H1 (cell line): Measurements from ENCODE around the gene SUGP1. TPM values are rescaled to one million over a fixed set of nuclear protein-coding genes. Genes with fewer than 3 reads are reported as not detected.
A peak's percentile ranks its signal among the peaks of the same experiment; 100 is the strongest.

Experiments used
- CTCF ChIA-PET: fragments of 300-600 bp; sonication (Branson Sonifier 250); formaldehyde crosslinking; loops from one replicate; lab custom pipeline; 2021; ENCODE audit not compliant: partially characterized antibody; lab: Charles Lee
- POLR2A ChIA-PET: fragments of 300-600 bp; sonication (Branson Sonifier 250); formaldehyde crosslinking; loops from one replicate; lab custom pipeline; 2021; ENCODE audit warnings: inconsistent platforms; ENCODE audit not compliant: partially characterized antibody; lab: Charles Lee
- DNase-seq, 2 experiments: peaks; one replicate each; pipeline versions ENCODE4 v3.0.0 to v3.0.0-alpha.2; 2010 to 2022; ENCODE audit warnings: low spot score in 2 of 2, low read depth in 1 of 2, mixed read lengths in 1 of 2
- FAIRE-seq: peaks from 2 replicates; lab custom pipeline; 2011; peaks lifted over from hg19 to GRCh38; lab: Jason Lieb, UNC
- H2AFZ ChIP-seq: 2 replicates; pipeline ENCODE4 v1.8.1; 2012; ENCODE audit warnings: low read length, inconsistent platforms
- H2AK5ac ChIP-seq: 2 replicates; pipeline ENCODE4 v1.6.1; 2013; ENCODE audit warnings: low read depth, low read length
- H2BK120ac ChIP-seq: replicated peaks from 2 replicates; pipeline ENCODE3; 2013; ENCODE audit warnings: low read depth, low read length, inconsistent platforms
- H2BK12ac ChIP-seq: 2 replicates; pipeline ENCODE4 v1.6.1; 2013; ENCODE audit warnings: low read depth, low read length
- H2BK15ac ChIP-seq: 2 replicates; pipeline ENCODE4 v1.6.1; 2013; ENCODE audit warnings: low read length
- H2BK20ac ChIP-seq: 2 replicates; pipeline ENCODE4 v1.6.1; 2013; ENCODE audit warnings: low read length
- H2BK5ac ChIP-seq: 2 replicates; pipeline ENCODE4 v1.6.1; 2013; ENCODE audit warnings: low read depth, low read length
- H3K14ac ChIP-seq: 2 replicates; pipeline ENCODE4 v1.6.1; 2013; ENCODE audit warnings: inconsistent platforms; ENCODE audit not compliant: insufficient read length
- H3K18ac ChIP-seq: 2 replicates; pipeline ENCODE4 v1.6.1; 2013; ENCODE audit warnings: low read length; ENCODE audit errors: extremely low read depth
- H3K23ac ChIP-seq: 2 replicates; pipeline ENCODE4 v1.6.1; 2013; ENCODE audit warnings: inconsistent platforms; ENCODE audit not compliant: insufficient read length
- H3K23me2 ChIP-seq: 2 replicates; pipeline ENCODE4 v1.6.1; 2013; ENCODE audit warnings: low read depth, low read length
- H3K27ac ChIP-seq: 2 replicates; pipeline ENCODE4 v1.6.1; 2011; ENCODE audit warnings: low read depth, low read length, inconsistent platforms
- H3K27me3 ChIP-seq, 4 experiments: replicated peaks in 1 of 4; 1 replicate in 1 of 4; 2 replicates in 3 of 4; pipeline versions ENCODE4 v1.6.1 to v1.8.1; 2011 to 2013; ENCODE audit warnings: low read length in 3 of 4, mild to moderate bottlenecking in 3 of 4, inconsistent platforms in 2 of 4, mixed read lengths in 2 of 4, moderate library complexity in 1 of 4; ENCODE audit not compliant: control insufficient read depth in 3 of 4, insufficient read depth in 3 of 4; ENCODE audit errors: extremely low read depth in 1 of 4
- H3K36me3 ChIP-seq, 4 experiments: 2 replicates each; pipeline versions ENCODE4 v1.6.1 to v1.8.1; 2011 to 2013; ENCODE audit warnings: mild to moderate bottlenecking in 4 of 4, low read length in 3 of 4, moderate library complexity in 2 of 4, control low read depth in 1 of 4, inconsistent platforms in 1 of 4; ENCODE audit not compliant: insufficient read depth in 4 of 4, control insufficient read depth in 2 of 4
- H3K4ac ChIP-seq: replicated peaks from 2 replicates; pipeline ENCODE3; 2013; ENCODE audit warnings: low read length, low read depth, mixed read lengths, inconsistent platforms; ENCODE audit not compliant: insufficient read length
- H3K4me1 ChIP-seq, 4 experiments: replicated peaks in 1 of 4; 1 replicate in 1 of 4; 2 replicates in 3 of 4; pipeline versions ENCODE4 v1.6.1 to v1.8.1; 2011 to 2013; ENCODE audit warnings: low read length in 3 of 4, inconsistent platforms in 2 of 4, mixed read lengths in 1 of 4; ENCODE audit not compliant: insufficient read depth in 4 of 4, control insufficient read depth in 3 of 4
- H3K4me2 ChIP-seq, 2 experiments: 2 replicates each; pipeline versions ENCODE4 v1.6.1 to v1.8.1; 2011 to 2013; ENCODE audit warnings: low read depth in 2 of 2, low read length in 2 of 2, control low read depth in 1 of 2, inconsistent platforms in 1 of 2, mild to moderate bottlenecking in 1 of 2; ENCODE audit not compliant: insufficient read depth in 1 of 2
- H3K4me3 ChIP-seq, 4 experiments: fragments of 200-600, 300-600 bp in 1 of 4; sonication (generic), shearing (Covaris generic), sonication (Bioruptor Twin) in 1 of 4; 2 replicates each; pipeline versions ENCODE4 v1.5.1 to v1.8.1; 2011 to 2016; ENCODE audit warnings: low read length in 4 of 4, low read depth in 3 of 4, control low read depth in 2 of 4, inconsistent platforms in 2 of 4, mild to moderate bottlenecking in 2 of 4, mixed read lengths in 1 of 4, moderate library complexity in 1 of 4; ENCODE audit not compliant: insufficient read depth in 2 of 4; ENCODE audit errors: extremely low read depth in 1 of 4
- H3K56ac ChIP-seq: replicated peaks from 2 replicates; pipeline ENCODE3; 2013; ENCODE audit warnings: low read depth, mild to moderate bottlenecking, mixed read lengths, low read length, inconsistent platforms; ENCODE audit not compliant: insufficient read length
- H3K79me1 ChIP-seq: 2 replicates; pipeline ENCODE4 v1.6.1; 2013; ENCODE audit warnings: low read depth, low read length, control low read depth
- H3K79me2 ChIP-seq, 2 experiments: 2 replicates each; pipeline versions ENCODE4 v1.6.1 to v1.8.1; 2012 to 2013; ENCODE audit warnings: low read length in 2 of 2, mild to moderate bottlenecking in 2 of 2, inconsistent platforms in 1 of 2; ENCODE audit not compliant: insufficient read depth in 2 of 2, control insufficient read depth in 1 of 2
- H3K9ac ChIP-seq, 4 experiments: replicated peaks in 1 of 4; 1 replicate in 1 of 4; 2 replicates in 3 of 4; pipeline versions ENCODE4 v1.6.1 to v1.8.1; 2011 to 2013; ENCODE audit warnings: low read depth in 3 of 4, low read length in 3 of 4, control low read depth in 2 of 4, mild to moderate bottlenecking in 2 of 4, moderate library complexity in 2 of 4, inconsistent platforms in 1 of 4; ENCODE audit errors: extremely low read depth in 1 of 4
- H3K9me3 ChIP-seq, 2 experiments: 2 replicates each; pipeline versions ENCODE4 v1.6.1 to v1.8.1; 2012 to 2013; ENCODE audit warnings: mild to moderate bottlenecking in 2 of 2, moderate library complexity in 2 of 2, control low read depth in 1 of 2, inconsistent platforms in 1 of 2, low read depth in 1 of 2, low read length in 1 of 2, mixed read lengths in 1 of 2; ENCODE audit not compliant: insufficient read depth in 2 of 2
- H4K20me1 ChIP-seq, 2 experiments: replicated peaks in 1 of 2; 2 replicates each; pipeline versions ENCODE3 to v1.8.1; 2011 to 2013; ENCODE audit warnings: inconsistent platforms in 2 of 2, low read length in 2 of 2, mild to moderate bottlenecking in 1 of 2; ENCODE audit not compliant: insufficient read depth in 2 of 2, control insufficient read depth in 1 of 2
- H4K5ac ChIP-seq: 2 replicates; pipeline ENCODE4 v1.6.1; 2013; ENCODE audit warnings: low read length, low read depth, mixed read lengths, inconsistent platforms; ENCODE audit not compliant: insufficient read length
- H4K8ac ChIP-seq: 2 replicates; pipeline ENCODE4 v1.8.0; 2013; ENCODE audit warnings: mild to moderate bottlenecking, moderate library complexity, low read length, inconsistent platforms; ENCODE audit not compliant: insufficient read depth; ENCODE audit errors: extremely low read depth
- H4K91ac ChIP-seq: replicated peaks from 2 replicates; pipeline ENCODE3; 2013; ENCODE audit warnings: low read length, mixed read lengths, inconsistent platforms; ENCODE audit not compliant: insufficient read length
- CHD1 ChIP-seq: IDR thresholded peaks from 2 replicates; pipeline ENCODE4 v1.6.1; 2012; ENCODE audit warnings: low read depth, low read length, improper control_type of control experiment
- WGBS, 2 experiments: shearing (Covaris generic) in 1 of 2; methylation state at CpG; one replicate each; pipeline versions ENCODE4 v1.1.6 to v1.1.7; 2013 to 2015; ENCODE audit warnings: low lambda C conversion rate in 2 of 2, mixed read lengths in 2 of 2, inconsistent platforms in 1 of 2, low coverage in 1 of 2, missing lambda C conversion rate in 1 of 2; ENCODE audit not compliant: insufficient replicate concordance in 2 of 2, insufficient coverage in 1 of 2, insufficient read length in 1 of 2; ENCODE audit errors: extremely low coverage in 1 of 2, missing lambda C conversion rate in 1 of 2; 5-methylcytosine and 5-hydroxymethylcytosine counted together
- polyA plus RNA-seq, 7 experiments: library from polyadenylated mRNA; depleted of rRNA in 3 of 7; stranded (reverse) in 5 of 7; unstranded in 2 of 7; fragments of >200 nt in 5 of 7; fragments of 200-250 nt in 2 of 7; gene quantifications; 1 replicate in 5 of 7; 2 replicates in 1 of 7; 4 replicates in 1 of 7; pipeline versions ENCODE4 v1.2.1 to v1.2.3, GENCODE V29; 2011 to 2013; ENCODE audit warnings: missing spikeins in 2 of 7, mixed read lengths in 2 of 7
- total RNA-seq: library from RNA; stranded (reverse); fragmentation: NEBNext Ultra II Directional; extraction: Animal tissue kit (Norgen Biotek cat#: 25700); gene quantifications from 2 replicates; pipeline ENCODE4 v1.2.1, GENCODE V29; 2021

Gene SUGP1
- total and polyA plus RNA-seq, 2 of the 8 experiments (the other 6 are each of a cell fraction or from before 2014, with no cell fraction given): 38.5 to 65.2 TPM

DNA sequence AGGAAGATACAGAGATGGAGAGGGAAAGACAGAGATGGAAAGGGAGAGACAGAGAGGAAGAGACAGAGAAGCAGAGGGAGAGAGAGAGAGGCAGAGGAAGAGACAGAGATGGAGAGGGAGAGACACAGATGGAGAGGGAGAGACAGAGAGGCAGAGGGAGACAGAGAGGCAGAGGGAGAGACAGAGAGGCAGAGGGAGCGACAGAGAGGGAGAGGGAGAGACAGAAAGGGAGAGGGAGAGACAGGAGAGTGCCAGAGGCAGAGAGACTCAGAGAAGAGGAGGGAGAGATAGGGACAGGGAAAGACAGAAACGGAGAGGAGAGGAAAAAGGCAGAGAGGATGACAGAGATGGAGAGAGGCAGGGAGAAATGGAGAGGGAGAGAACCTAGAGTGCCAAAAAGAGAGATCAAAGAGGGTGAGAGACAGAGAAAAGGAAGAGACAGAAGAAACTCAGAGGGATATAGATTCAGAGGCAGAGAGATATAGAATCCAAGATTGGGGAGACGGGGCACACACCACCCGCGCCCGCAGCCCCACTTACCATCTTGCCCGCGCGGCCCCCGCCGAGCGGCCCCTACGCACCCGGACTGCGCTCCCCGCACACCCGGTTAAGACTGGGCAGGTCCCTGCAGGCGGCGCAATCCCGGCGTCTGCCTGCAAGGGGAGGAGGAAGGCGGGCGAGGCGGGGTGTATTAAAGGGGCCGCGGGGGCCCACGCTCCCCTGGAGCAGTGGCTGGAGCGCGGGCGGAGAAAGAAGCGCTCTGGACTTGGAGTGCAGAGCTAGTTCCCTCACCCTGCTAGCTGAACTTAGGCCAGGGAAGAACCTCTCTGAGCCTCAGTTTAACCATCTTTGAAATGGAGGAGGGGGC lies 57.9 kb downstream of the SUGP1 start:
- no peak overlapping the region for H3K4ac ChIP-seq
- no peaks in the 10 kb centered on the region for H4K20me1 ChIP-seq
- peak overlapping the region; percentile 34 to 88 (median 50) for H3K4me3 ChIP-seq
- H4K8ac ChIP-seq: no peak overlapping the region
- no peak overlapping the region for H3K14ac ChIP-seq
- DNase-seq (peak in 1 of 2 experiments; percentile 74), FAIRE-seq (no peak)
- H3K23ac ChIP-seq: no peak overlapping the region
- H3K27me3 ChIP-seq: peaks cover 3 to 23% (median 15%) of the 10 kb centered on the region in 4 experiments
- no peak overlapping the region for H4K91ac ChIP-seq
- CTCF ChIA-PET: interaction anchor here (0.6 to 1.2 kb wide), 3 partner anchors 9 to 80 kb away, joined by 3 read pairs; no protein-coding TSS in a partner anchor
- peak overlapping the region; percentile 99 to 100 for H3K4me2 ChIP-seq
- H3K79me2 ChIP-seq: no peaks in the 10 kb centered on the region
- peaks cover 0 to 10% (median 0%) of the 10 kb centered on the region in 4 experiments; a peak in 1 of 8 replicates for H3K36me3 ChIP-seq
- POLR2A ChIA-PET: interaction anchor here (0.8 to 1.6 kb wide), 2 partner anchors 13 to 70 kb away, joined by 4 read pairs; partner anchors contain the start of genes BORCS8 and RFXANK
- H3K18ac ChIP-seq: no peak overlapping the region
- peaks cover 21% of the 10 kb centered on the region; the same call in 1 of the 2 replicates for H3K23me2 ChIP-seq
- H3K79me1 ChIP-seq: peaks cover 6% of the 10 kb centered on the region
- no peaks in the 10 kb centered on the region for H3K9me3 ChIP-seq
- H2BK15ac ChIP-seq: peak overlapping the region; percentile 92; the same call in 1 of the 2 replicates
- no peak overlapping the region; a peak in 1 of 7 replicates for H3K9ac ChIP-seq
- H2BK5ac ChIP-seq: no peak overlapping the region; the same call in 1 of the 2 replicates
- H2BK12ac ChIP-seq: peak overlapping the region; percentile 80; the same call in 1 of the 2 replicates
- WGBS, 2 experiments: 3% methylated on average over 22 of the region's 31 CpGs; no CpG with 5 or more reads in 1 of the 2 experiments
- peak overlapping the region; percentile 61; the same call in 1 of the 2 replicates for H2BK20ac ChIP-seq
- no peak overlapping the region for H4K5ac ChIP-seq
- no peak overlapping the region for H3K56ac ChIP-seq
- no peak overlapping the region for H2AK5ac ChIP-seq
- H2BK120ac ChIP-seq: no peak overlapping the region
- H3K27ac ChIP-seq: no peak overlapping the region
- H2AFZ ChIP-seq: peak overlapping the region; percentile 91
- H3K4me1 ChIP-seq: peaks cover 0 to 17% (median 10%) of the 10 kb centered on the region in 4 experiments; a peak in 6 of 7 replicates
- TF ChIP-seq CHD1: no peak
